H1 (cell line): Measurements from ENCODE around the gene MYO5A. TPM values are rescaled to one million over a fixed set of nuclear protein-coding genes. Genes with fewer than 3 reads are reported as not detected.

Source experiments
- CTCF ChIA-PET: fragments of 300-600 bp; sonication (Branson Sonifier 250); formaldehyde crosslinking; loops from one replicate; lab custom pipeline; 2021; ENCODE audit not compliant: partially characterized antibody; lab: Charles Lee
- POLR2A ChIA-PET: fragments of 300-600 bp; sonication (Branson Sonifier 250); formaldehyde crosslinking; loops from one replicate; lab custom pipeline; 2021; ENCODE audit warnings: inconsistent platforms; ENCODE audit not compliant: partially characterized antibody; lab: Charles Lee
- DNase-seq, 2 experiments: peaks; one replicate each; pipeline versions ENCODE4 v3.0.0 to v3.0.0-alpha.2; 2010 to 2022; ENCODE audit warnings: low spot score in 2 of 2, low read depth in 1 of 2, mixed read lengths in 1 of 2
- FAIRE-seq: peaks from 2 replicates; lab custom pipeline; 2011; peaks lifted over from hg19 to GRCh38; lab: Jason Lieb, UNC
- H2AFZ ChIP-seq: 2 replicates; pipeline ENCODE4 v1.8.1; 2012; ENCODE audit warnings: low read length, inconsistent platforms
- H2AK5ac ChIP-seq: 2 replicates; pipeline ENCODE4 v1.6.1; 2013; ENCODE audit warnings: low read depth, low read length
- H2BK120ac ChIP-seq: replicated peaks from 2 replicates; pipeline ENCODE3; 2013; ENCODE audit warnings: low read depth, low read length, inconsistent platforms
- H2BK12ac ChIP-seq: 2 replicates; pipeline ENCODE4 v1.6.1; 2013; ENCODE audit warnings: low read depth, low read length
- H2BK15ac ChIP-seq: 2 replicates; pipeline ENCODE4 v1.6.1; 2013; ENCODE audit warnings: low read length
- H2BK20ac ChIP-seq: 2 replicates; pipeline ENCODE4 v1.6.1; 2013; ENCODE audit warnings: low read length
- H2BK5ac ChIP-seq: 2 replicates; pipeline ENCODE4 v1.6.1; 2013; ENCODE audit warnings: low read depth, low read length
- H3K14ac ChIP-seq: 2 replicates; pipeline ENCODE4 v1.6.1; 2013; ENCODE audit warnings: inconsistent platforms; ENCODE audit not compliant: insufficient read length
- H3K18ac ChIP-seq: 2 replicates; pipeline ENCODE4 v1.6.1; 2013; ENCODE audit warnings: low read length; ENCODE audit errors: extremely low read depth
- H3K23ac ChIP-seq: 2 replicates; pipeline ENCODE4 v1.6.1; 2013; ENCODE audit warnings: inconsistent platforms; ENCODE audit not compliant: insufficient read length
- H3K23me2 ChIP-seq: 2 replicates; pipeline ENCODE4 v1.6.1; 2013; ENCODE audit warnings: low read depth, low read length
- H3K27ac ChIP-seq: 2 replicates; pipeline ENCODE4 v1.6.1; 2011; ENCODE audit warnings: low read depth, low read length, inconsistent platforms
- H3K27me3 ChIP-seq, 4 experiments: replicated peaks in 1 of 4; 1 replicate in 1 of 4; 2 replicates in 3 of 4; pipeline versions ENCODE4 v1.6.1 to v1.8.1; 2011 to 2013; ENCODE audit warnings: low read length in 3 of 4, mild to moderate bottlenecking in 3 of 4, inconsistent platforms in 2 of 4, mixed read lengths in 2 of 4, moderate library complexity in 1 of 4; ENCODE audit not compliant: control insufficient read depth in 3 of 4, insufficient read depth in 3 of 4; ENCODE audit errors: extremely low read depth in 1 of 4
- H3K36me3 ChIP-seq, 4 experiments: 2 replicates each; pipeline versions ENCODE4 v1.6.1 to v1.8.1; 2011 to 2013; ENCODE audit warnings: mild to moderate bottlenecking in 4 of 4, low read length in 3 of 4, moderate library complexity in 2 of 4, control low read depth in 1 of 4, inconsistent platforms in 1 of 4; ENCODE audit not compliant: insufficient read depth in 4 of 4, control insufficient read depth in 2 of 4
- H3K4ac ChIP-seq: replicated peaks from 2 replicates; pipeline ENCODE3; 2013; ENCODE audit warnings: low read length, low read depth, mixed read lengths, inconsistent platforms; ENCODE audit not compliant: insufficient read length
- H3K4me1 ChIP-seq, 4 experiments: replicated peaks in 1 of 4; 1 replicate in 1 of 4; 2 replicates in 3 of 4; pipeline versions ENCODE4 v1.6.1 to v1.8.1; 2011 to 2013; ENCODE audit warnings: low read length in 3 of 4, inconsistent platforms in 2 of 4, mixed read lengths in 1 of 4; ENCODE audit not compliant: insufficient read depth in 4 of 4, control insufficient read depth in 3 of 4
- H3K4me2 ChIP-seq, 2 experiments: 2 replicates each; pipeline versions ENCODE4 v1.6.1 to v1.8.1; 2011 to 2013; ENCODE audit warnings: low read depth in 2 of 2, low read length in 2 of 2, control low read depth in 1 of 2, inconsistent platforms in 1 of 2, mild to moderate bottlenecking in 1 of 2; ENCODE audit not compliant: insufficient read depth in 1 of 2
- H3K4me3 ChIP-seq, 4 experiments: fragments of 200-600, 300-600 bp in 1 of 4; sonication (generic), shearing (Covaris generic), sonication (Bioruptor Twin) in 1 of 4; 2 replicates each; pipeline versions ENCODE4 v1.5.1 to v1.8.1; 2011 to 2016; ENCODE audit warnings: low read length in 4 of 4, low read depth in 3 of 4, control low read depth in 2 of 4, inconsistent platforms in 2 of 4, mild to moderate bottlenecking in 2 of 4, mixed read lengths in 1 of 4, moderate library complexity in 1 of 4; ENCODE audit not compliant: insufficient read depth in 2 of 4; ENCODE audit errors: extremely low read depth in 1 of 4
- H3K56ac ChIP-seq: replicated peaks from 2 replicates; pipeline ENCODE3; 2013; ENCODE audit warnings: low read depth, mild to moderate bottlenecking, mixed read lengths, low read length, inconsistent platforms; ENCODE audit not compliant: insufficient read length
- H3K79me1 ChIP-seq: 2 replicates; pipeline ENCODE4 v1.6.1; 2013; ENCODE audit warnings: low read depth, low read length, control low read depth
- H3K79me2 ChIP-seq, 2 experiments: 2 replicates each; pipeline versions ENCODE4 v1.6.1 to v1.8.1; 2012 to 2013; ENCODE audit warnings: low read length in 2 of 2, mild to moderate bottlenecking in 2 of 2, inconsistent platforms in 1 of 2; ENCODE audit not compliant: insufficient read depth in 2 of 2, control insufficient read depth in 1 of 2
- H3K9ac ChIP-seq, 4 experiments: replicated peaks in 1 of 4; 1 replicate in 1 of 4; 2 replicates in 3 of 4; pipeline versions ENCODE4 v1.6.1 to v1.8.1; 2011 to 2013; ENCODE audit warnings: low read depth in 3 of 4, low read length in 3 of 4, control low read depth in 2 of 4, mild to moderate bottlenecking in 2 of 4, moderate library complexity in 2 of 4, inconsistent platforms in 1 of 4; ENCODE audit errors: extremely low read depth in 1 of 4
- H3K9me3 ChIP-seq, 2 experiments: 2 replicates each; pipeline versions ENCODE4 v1.6.1 to v1.8.1; 2012 to 2013; ENCODE audit warnings: mild to moderate bottlenecking in 2 of 2, moderate library complexity in 2 of 2, control low read depth in 1 of 2, inconsistent platforms in 1 of 2, low read depth in 1 of 2, low read length in 1 of 2, mixed read lengths in 1 of 2; ENCODE audit not compliant: insufficient read depth in 2 of 2
- H4K20me1 ChIP-seq, 2 experiments: replicated peaks in 1 of 2; 2 replicates each; pipeline versions ENCODE3 to v1.8.1; 2011 to 2013; ENCODE audit warnings: inconsistent platforms in 2 of 2, low read length in 2 of 2, mild to moderate bottlenecking in 1 of 2; ENCODE audit not compliant: insufficient read depth in 2 of 2, control insufficient read depth in 1 of 2
- H4K5ac ChIP-seq: 2 replicates; pipeline ENCODE4 v1.6.1; 2013; ENCODE audit warnings: low read length, low read depth, mixed read lengths, inconsistent platforms; ENCODE audit not compliant: insufficient read length
- H4K8ac ChIP-seq: 2 replicates; pipeline ENCODE4 v1.8.0; 2013; ENCODE audit warnings: mild to moderate bottlenecking, moderate library complexity, low read length, inconsistent platforms; ENCODE audit not compliant: insufficient read depth; ENCODE audit errors: extremely low read depth
- H4K91ac ChIP-seq: replicated peaks from 2 replicates; pipeline ENCODE3; 2013; ENCODE audit warnings: low read length, mixed read lengths, inconsistent platforms; ENCODE audit not compliant: insufficient read length
- ASH2L ChIP-seq: fragments of 200-600, 300-600 bp; sonication (generic); IDR thresholded peaks from one replicate; pipeline ENCODE4 v1.7.1; 2017; ENCODE audit warnings: low read length
- CBX5 ChIP-seq: fragments of 300-800, 300-1000 bp; sonication (generic); IDR thresholded peaks from 2 replicates; pipeline ENCODE4 v1.7.1; 2016; ENCODE audit warnings: antibody characterized with exemption, low read length, low read depth
- GTF2F1 ChIP-seq: IDR thresholded peaks from 2 replicates; pipeline ENCODE4 v1.6.1; 2012; ENCODE audit warnings: low read depth, low read length, improper control_type of control experiment, borderline replicate concordance
- HDAC2 ChIP-seq, 2 experiments: fragments of 300-600 bp in 1 of 2; sonication (generic) in 1 of 2; IDR thresholded peaks; 2 replicates each; pipeline ENCODE4 v1.6.1; 2011 to 2012; ENCODE audit warnings: low read depth in 2 of 2, low read length in 2 of 2, mild to moderate bottlenecking in 2 of 2, moderate library complexity in 2 of 2, borderline replicate concordance in 1 of 2, inconsistent platforms in 1 of 2
- KDM1A ChIP-seq: fragments of 200-600, 300-600 bp; sonication (generic); IDR thresholded peaks from 2 replicates; pipeline ENCODE4 v1.7.1; 2016; ENCODE audit warnings: mild to moderate bottlenecking, low read length, borderline replicate concordance
- POU5F1 ChIP-seq: IDR thresholded peaks from 2 replicates; pipeline ENCODE4 v1.6.1; 2011; ENCODE audit warnings: low read depth, mild to moderate bottlenecking, low read length, moderate library complexity
- SP1 ChIP-seq: IDR thresholded peaks from 2 replicates; pipeline ENCODE4 v1.6.1; 2011; ENCODE audit warnings: low read depth, low read length
- TCF12 ChIP-seq: IDR thresholded peaks from 2 replicates; pipeline ENCODE4 v1.6.1; 2011; ENCODE audit warnings: low read depth, mild to moderate bottlenecking, low read length
- WGBS, 2 experiments: shearing (Covaris generic) in 1 of 2; methylation state at CpG; one replicate each; pipeline versions ENCODE4 v1.1.6 to v1.1.7; 2013 to 2015; ENCODE audit warnings: low lambda C conversion rate in 2 of 2, mixed read lengths in 2 of 2, inconsistent platforms in 1 of 2, low coverage in 1 of 2, missing lambda C conversion rate in 1 of 2; ENCODE audit not compliant: insufficient replicate concordance in 2 of 2, insufficient coverage in 1 of 2, insufficient read length in 1 of 2; ENCODE audit errors: extremely low coverage in 1 of 2, missing lambda C conversion rate in 1 of 2; 5-methylcytosine and 5-hydroxymethylcytosine counted together
- polyA plus RNA-seq, 7 experiments: library from polyadenylated mRNA; depleted of rRNA in 3 of 7; stranded (reverse) in 5 of 7; unstranded in 2 of 7; fragments of >200 nt in 5 of 7; fragments of 200-250 nt in 2 of 7; gene quantifications; 1 replicate in 5 of 7; 2 replicates in 1 of 7; 4 replicates in 1 of 7; pipeline versions ENCODE4 v1.2.1 to v1.2.3, GENCODE V29; 2011 to 2013; ENCODE audit warnings: missing spikeins in 2 of 7, mixed read lengths in 2 of 7
- total RNA-seq: library from RNA; stranded (reverse); fragmentation: NEBNext Ultra II Directional; extraction: Animal tissue kit (Norgen Biotek cat#: 25700); gene quantifications from 2 replicates; pipeline ENCODE4 v1.2.1, GENCODE V29; 2021

Gene MYO5A
- total and polyA plus RNA-seq, 2 of the 8 experiments (the other 6 are each of a cell fraction or from before 2014, with no cell fraction given), result 11.4 to 24.7 TPM

DNA sequence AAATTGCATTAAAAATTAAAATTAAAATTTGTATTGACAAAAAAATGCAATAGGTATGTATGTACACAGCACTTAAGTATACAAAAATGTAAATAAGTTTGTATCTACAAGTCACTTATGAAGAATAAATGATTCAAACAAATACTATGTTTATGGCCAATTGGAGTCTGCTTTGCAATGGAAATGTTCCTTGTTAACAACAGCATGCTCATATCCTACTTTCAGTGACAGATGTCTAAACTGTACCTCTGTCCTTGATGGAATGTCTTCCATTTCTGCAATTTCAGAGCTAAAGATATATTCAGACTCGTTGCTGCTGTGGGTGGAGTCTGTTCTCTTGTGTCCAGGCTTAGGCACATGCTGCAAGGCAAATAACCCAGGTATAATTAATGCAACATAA lies 169.0 kb downstream of the MYO5A start:
- Histone ChIP-seq H4K20me1 (no peaks in the 10 kb centered on the region), H3K4ac (no peak overlapping the region), H3K79me1 (no peaks in the 10 kb centered on the region), H3K4me3 (no peak overlapping the region), H3K79me2 (no peaks in the 10 kb centered on the region), H3K27ac (no peak overlapping the region), H2BK5ac (no peak overlapping the region), H3K23ac (no peak overlapping the region), H3K4me1 (no peaks in the 10 kb centered on the region), H3K27me3 (no peaks in the 10 kb centered on the region), H3K9ac (no peak overlapping the region), H4K5ac (no peak overlapping the region), H2AFZ (no peak overlapping the region), H3K9me3 (no peaks in the 10 kb centered on the region), H3K18ac (no peak overlapping the region), H3K4me2 (no peak overlapping the region), H2AK5ac (no peak overlapping the region), H3K36me3 (peaks cover 0 to 2% (median under 1%) of the 10 kb centered on the region in 4 experiments; a peak in 2 of 8 replicates), H3K56ac (no peak overlapping the region), H2BK12ac (no peak overlapping the region), H4K8ac (no peak overlapping the region), H3K14ac (no peak overlapping the region), H2BK120ac (no peak overlapping the region), H2BK15ac (no peak overlapping the region), H2BK20ac (no peak overlapping the region), H4K91ac (no peak overlapping the region), H3K23me2 (no peaks in the 10 kb centered on the region)
- 79% methylated on average over 1 of the region's 1 CpG; no CpG with 5 or more reads in 1 of the 2 experiments for WGBS, 2 experiments
- ChIA-PET CTCF (interaction anchor here (0.6 to 1.0 kb wide), 3 partner anchors 54 to 200 kb away, joined by 3 read pairs; no protein-coding TSS in a partner anchor), POLR2A (no interaction called here)
- DNase-seq (no peak), FAIRE-seq (no peak)
- TF ChIP-seq KDM1A (no peak), POU5F1 (no peak), SP1 (no peak), TCF12 (no peak), CBX5 (no peak), ASH2L (no peak), HDAC2 (IDR thresholded peaks at IDR 0.05; ENCODE audit: borderline replicate concordance in 1 of 2, low read depth in 2 of 2, low read length in 2 of 2) (no peak), GTF2F1 (no peak)
